Adipocyte (in vitro differentiated cells): Measurements from ENCODE around the gene UVSSA.

Experiments used
- DNase-seq: peaks from one replicate; pipeline ENCODE4 v3.0.0-alpha.2; 2015; ENCODE audit warnings: low read depth
- H3K27me3 ChIP-seq: replicated peaks from 2 replicates; pipeline ENCODE4 v1.7.0; 2013; ENCODE audit warnings: mild to moderate bottlenecking, low read length, moderate library complexity; ENCODE audit not compliant: control insufficient read depth, insufficient read depth
- H3K36me3 ChIP-seq: 2 replicates; pipeline ENCODE4 v1.7.0; 2013; ENCODE audit warnings: low read length, mild to moderate bottlenecking, moderate library complexity; ENCODE audit not compliant: control insufficient read depth, insufficient read depth, severe bottlenecking
- H3K4me1 ChIP-seq: 2 replicates; pipeline ENCODE4 v1.7.0; 2013; ENCODE audit warnings: mild to moderate bottlenecking, low read length, moderate library complexity; ENCODE audit not compliant: control insufficient read depth, insufficient read depth
- H3K4me3 ChIP-seq: 2 replicates; pipeline ENCODE4 v1.7.0; 2013; ENCODE audit warnings: mild to moderate bottlenecking, low read length, moderate library complexity
- H3K9ac ChIP-seq: 2 replicates; pipeline ENCODE4 v1.7.0; 2013; ENCODE audit warnings: mild to moderate bottlenecking, low read length, moderate library complexity
- H3K9me3 ChIP-seq: 2 replicates; pipeline ENCODE4 v1.7.0; 2013; ENCODE audit warnings: mild to moderate bottlenecking, low read length, moderate library complexity; ENCODE audit not compliant: control insufficient read depth

The UVSSA gene

DNA sequence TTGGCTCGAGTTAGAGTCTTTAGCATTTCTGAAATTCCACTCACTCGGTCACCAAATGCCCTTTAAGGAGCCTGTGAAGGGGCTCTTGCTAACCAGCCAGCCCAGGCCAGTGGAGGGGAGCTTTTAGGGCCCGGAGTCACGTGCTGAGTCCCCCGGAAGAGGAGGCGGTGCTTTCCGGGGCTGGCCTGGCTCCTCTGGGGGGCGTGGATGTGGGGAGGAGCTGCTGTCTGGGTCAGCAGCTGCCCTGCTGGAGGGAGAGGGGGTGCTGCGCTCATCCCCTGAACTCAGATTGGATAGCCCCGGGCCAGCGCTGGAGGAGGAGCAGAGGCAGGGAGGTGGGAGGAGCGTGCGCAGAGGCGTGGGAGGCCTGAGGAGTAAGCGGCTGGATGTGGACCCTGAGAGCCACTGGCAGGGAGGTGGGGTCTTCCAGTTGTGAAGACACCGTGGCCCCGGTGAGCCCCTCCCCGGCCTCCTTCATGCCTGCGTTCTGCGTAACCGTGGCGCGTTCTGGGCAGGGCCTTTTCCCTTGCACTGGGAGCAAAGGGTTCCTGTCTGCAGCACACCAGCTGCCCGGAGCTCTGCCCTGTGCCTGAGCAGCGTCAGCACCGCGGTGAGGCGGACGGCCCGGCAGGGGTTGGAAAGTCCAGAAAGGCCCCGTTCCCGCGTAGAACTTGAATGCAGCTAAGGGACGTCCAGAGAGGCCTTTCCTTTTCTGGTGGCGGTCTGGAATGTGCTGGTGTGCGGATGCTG, 37.6 kb upstream of the UVSSA start:
- peaks cover 32% of the 10 kb centered on the region for H3K4me1 ChIP-seq
- H3K36me3 ChIP-seq = peaks cover 31% of the 10 kb centered on the region
- H3K27me3 ChIP-seq = no peaks in the 10 kb centered on the region
- peak overlapping the region; percentile 82 for H3K4me3 ChIP-seq
- H3K9ac ChIP-seq = peak overlapping the region; percentile 84
- no peaks in the 10 kb centered on the region for H3K9me3 ChIP-seq
- peak; percentile 95 for DNase-seq

DNA sequence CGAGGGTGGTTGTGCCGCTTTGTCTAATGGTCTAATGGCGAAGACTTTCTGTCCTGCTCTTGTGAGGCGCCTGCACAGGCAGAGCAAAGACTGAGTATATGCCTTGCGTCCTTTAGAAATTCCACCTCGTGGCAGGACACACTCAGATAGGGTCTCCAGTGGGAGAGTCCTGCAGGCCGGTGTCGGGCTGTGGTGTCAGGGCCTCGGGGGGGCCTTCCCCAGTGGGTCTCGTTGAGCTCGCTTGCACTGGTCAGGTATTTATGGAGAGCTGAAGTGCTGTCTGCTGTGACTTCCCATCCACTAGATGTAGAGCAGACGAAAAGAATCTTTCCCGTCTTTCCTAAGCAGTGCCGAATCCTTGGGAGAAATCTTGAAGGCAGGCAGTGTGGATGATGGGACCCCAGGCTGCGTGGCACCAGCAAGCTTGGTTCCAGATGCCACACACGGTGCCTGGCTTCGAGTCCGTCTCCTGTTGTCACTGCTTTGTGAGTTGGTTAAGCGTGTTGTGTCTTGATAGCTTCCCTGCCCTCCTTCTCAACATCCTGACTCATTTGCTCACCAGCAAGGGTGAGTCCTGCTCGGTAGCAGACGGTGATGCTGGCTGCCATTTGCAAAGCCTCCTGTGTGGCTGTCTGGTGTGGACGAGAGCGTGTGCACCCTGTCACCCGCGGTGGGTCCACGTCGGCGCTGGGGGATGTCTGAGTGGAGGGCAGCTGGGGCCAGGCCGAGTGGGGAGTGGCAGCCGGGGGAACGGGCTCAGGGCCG, 36.8 kb upstream of the UVSSA start:
- peak overlapping the region; percentile 82 for H3K4me3 ChIP-seq
- peaks cover 32% of the 10 kb centered on the region for H3K4me1 ChIP-seq
- peaks cover 37% of the 10 kb centered on the region for H3K36me3 ChIP-seq
- no peaks in the 10 kb centered on the region for H3K9me3 ChIP-seq
- no peak for DNase-seq
- no peaks in the 10 kb centered on the region for H3K27me3 ChIP-seq
- H3K9ac ChIP-seq = peak overlapping the region; percentile 84

DNA sequence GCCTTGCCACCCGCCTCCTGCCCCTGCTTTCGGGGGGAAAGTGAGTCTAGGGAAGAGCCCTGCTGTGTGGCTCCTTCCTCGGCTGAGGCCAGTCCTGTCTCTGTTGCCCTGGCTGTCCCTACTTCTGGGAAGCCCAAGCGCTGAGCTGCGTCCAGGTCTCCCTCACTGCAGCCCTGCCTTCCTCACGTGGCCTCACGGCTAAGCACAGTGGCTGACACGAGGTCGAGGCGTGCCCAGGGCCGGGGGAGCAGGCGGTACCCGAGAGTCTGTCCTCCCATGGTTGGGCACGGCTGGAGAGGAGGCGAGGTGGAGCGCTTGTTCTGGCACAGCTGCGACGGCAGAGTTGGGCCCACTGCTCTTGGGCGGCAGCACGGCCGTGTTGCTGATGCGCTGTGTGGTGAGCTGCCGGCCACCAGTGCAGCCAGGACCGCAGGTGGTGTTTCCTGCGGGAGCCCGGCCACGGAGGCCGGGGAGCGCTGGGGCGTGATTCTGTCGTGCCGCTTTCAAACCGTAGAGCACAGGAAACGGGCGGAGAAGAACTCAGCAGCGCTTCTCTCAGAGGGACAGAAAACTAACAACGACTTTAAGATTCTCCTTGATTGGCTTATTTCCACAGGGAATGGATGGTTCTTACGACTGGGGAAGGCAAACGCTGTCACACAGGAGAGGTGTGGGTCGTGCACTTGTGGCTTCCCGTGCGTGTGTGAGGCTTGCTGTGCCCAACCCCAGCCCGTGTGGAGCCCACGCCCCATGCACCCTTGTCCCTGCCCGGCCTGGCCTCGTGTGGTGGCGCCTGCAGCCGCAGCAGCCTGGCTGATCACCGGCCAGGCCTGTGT, 36.0 kb upstream of the UVSSA start:
- Histone ChIP-seq H3K27me3 (no peaks in the 10 kb centered on the region), H3K4me3 (peak overlapping the region; percentile 82), H3K36me3 (peaks cover 38% of the 10 kb centered on the region), H3K4me1 (peaks cover 32% of the 10 kb centered on the region), H3K9me3 (no peaks in the 10 kb centered on the region), H3K9ac (peak overlapping the region; percentile 84)
- no peak for DNase-seq

DNA sequence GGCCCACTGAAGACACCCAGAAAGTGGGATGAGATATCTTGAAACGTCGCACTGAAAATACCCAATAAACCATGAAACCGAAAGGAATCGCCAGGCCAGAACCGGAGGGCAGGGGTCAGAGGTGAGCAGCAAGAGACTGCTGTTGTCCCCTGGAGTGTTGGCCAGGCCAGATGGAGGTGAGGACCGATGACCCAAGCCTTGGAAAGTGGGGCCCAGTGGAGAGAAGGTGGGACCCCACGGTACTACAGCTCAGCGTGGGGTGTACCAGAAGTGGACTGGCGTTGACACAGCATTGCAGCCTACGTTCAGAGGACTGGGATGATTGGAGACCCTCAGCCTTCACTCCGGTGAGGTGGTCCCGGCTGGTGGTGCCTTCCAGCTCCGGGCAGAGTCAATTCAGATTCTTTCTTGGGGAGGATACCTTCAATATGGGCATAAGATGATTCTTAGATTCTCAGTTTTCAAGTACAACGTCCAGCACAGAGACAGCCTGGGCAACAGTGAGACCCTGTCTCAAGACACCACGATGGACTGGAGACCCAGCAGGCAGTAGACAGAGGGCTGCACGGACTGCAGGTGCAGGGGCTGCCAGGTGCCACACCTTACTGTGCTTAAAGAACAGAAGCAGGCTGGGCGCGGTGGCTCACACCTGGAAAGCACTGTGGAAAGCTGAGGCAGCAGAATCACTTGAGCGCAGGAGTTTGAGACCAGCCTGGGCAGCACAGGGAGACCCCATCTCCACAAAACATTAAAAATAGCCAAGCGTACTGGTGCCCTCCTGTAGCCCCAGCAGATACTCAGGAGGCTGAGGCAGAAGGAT, 34.0 kb upstream of the UVSSA start:
- peaks cover 32% of the 10 kb centered on the region for H3K4me1 ChIP-seq
- peaks cover 51% of the 10 kb centered on the region for H3K36me3 ChIP-seq
- no peak for DNase-seq
- H3K9me3 ChIP-seq = no peaks in the 10 kb centered on the region
- H3K27me3 ChIP-seq = no peaks in the 10 kb centered on the region
- H3K4me3 ChIP-seq = no peak overlapping the region
- no peak overlapping the region for H3K9ac ChIP-seq

DNA sequence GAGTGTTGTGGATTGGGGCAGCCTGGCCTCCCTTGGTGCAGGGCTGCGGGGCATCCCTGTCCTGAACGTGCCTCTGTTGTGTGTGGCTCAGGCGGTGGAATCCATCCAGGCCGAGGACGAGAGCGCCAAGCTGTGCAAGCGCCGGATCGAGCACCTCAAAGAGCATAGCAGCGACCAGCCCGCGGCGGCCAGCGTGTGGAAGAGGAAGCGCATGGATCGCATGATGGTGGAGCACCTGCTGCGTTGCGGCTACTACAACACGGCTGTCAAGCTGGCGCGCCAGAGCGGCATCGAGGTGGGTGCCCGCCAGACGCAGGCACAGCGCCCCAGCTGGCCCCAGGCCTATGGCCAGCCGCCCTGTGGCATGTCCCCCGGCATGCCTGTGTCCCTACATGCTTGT, 31.7 kb upstream of the UVSSA start:
- Histone ChIP-seq H3K9ac (no peak overlapping the region), H3K9me3 (no peaks in the 10 kb centered on the region), H3K4me3 (no peak overlapping the region), H3K4me1 (peaks cover 19% of the 10 kb centered on the region), H3K36me3 (peaks cover 59% of the 10 kb centered on the region), H3K27me3 (no peaks in the 10 kb centered on the region)
- DNase-seq = no peak

DNA sequence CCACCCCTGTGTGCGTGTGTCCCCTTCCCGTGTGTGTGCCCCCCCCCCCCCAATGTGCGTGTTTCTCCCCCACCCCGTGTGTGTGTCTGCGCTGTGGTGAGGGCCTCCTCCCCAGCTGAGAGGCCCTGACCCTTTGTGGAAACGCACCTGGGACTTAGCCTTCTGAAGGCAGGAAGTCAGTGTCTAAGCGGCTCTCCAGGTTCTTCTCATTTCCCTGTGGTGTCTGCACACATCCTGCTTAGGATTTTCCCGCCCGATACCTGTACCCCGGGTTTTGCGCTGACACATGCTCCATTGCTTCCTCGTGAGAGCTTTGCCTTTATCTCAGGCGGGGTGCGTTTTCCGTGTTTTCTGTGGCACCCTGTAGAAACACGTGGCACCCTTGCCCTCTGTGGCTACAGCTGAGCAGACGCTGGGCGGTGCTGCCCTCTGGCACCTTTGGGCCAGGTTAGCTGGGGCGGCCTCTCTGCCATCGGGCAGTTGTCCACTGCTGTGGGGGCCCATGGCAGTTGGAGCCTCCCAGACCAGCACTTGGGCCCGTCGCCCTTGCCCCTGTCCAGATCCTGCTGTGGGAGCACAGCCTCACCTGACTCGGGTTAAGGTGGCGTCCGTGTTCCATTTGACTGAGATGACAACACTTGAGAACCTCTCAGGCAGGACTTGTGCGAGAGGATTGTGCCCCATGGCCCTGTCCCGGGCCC, 31.0 kb upstream of the UVSSA start:
- H3K27me3 ChIP-seq = no peaks in the 10 kb centered on the region
- no peak for DNase-seq
- no peak overlapping the region for H3K4me3 ChIP-seq
- H3K4me1 ChIP-seq = peaks cover 12% of the 10 kb centered on the region
- peaks cover 59% of the 10 kb centered on the region for H3K36me3 ChIP-seq
- H3K9me3 ChIP-seq = no peaks in the 10 kb centered on the region
- H3K9ac ChIP-seq = no peak overlapping the region

DNA sequence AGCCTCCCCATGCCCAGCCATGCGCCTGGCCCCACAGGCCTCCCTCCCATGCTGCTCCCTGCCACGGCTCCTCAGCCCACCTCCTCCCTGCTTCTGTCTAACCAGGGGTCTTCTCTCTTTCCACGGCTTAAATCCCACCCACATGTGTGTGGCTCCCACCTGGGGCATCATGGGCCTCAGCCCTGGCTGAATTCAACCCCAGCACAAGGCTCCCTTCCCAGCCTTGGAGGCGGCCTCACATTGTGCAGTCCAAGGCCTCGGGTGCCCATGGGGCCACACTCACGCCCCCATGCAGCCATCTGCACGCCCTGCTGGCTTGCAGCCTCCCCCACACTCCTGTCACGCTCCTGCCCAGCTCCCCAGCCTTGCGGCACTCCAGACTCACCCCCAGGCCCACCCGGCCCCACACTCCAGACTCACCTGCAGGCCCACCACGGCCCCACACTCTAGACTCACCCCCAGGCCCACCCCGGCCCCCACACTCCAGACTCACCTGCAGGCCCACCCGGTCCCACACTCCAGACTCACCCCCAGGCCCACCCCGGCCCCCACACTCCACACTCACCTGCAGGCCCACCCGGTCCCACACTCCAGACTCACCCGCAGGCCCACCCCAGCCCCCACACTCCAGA, 30.4 kb upstream of the UVSSA start:
- Histone ChIP-seq H3K27me3 (no peaks in the 10 kb centered on the region), H3K4me1 (peaks cover 6% of the 10 kb centered on the region), H3K9ac (no peak overlapping the region), H3K36me3 (peaks cover 59% of the 10 kb centered on the region), H3K4me3 (no peak overlapping the region), H3K9me3 (no peaks in the 10 kb centered on the region)
- no peak for DNase-seq

DNA sequence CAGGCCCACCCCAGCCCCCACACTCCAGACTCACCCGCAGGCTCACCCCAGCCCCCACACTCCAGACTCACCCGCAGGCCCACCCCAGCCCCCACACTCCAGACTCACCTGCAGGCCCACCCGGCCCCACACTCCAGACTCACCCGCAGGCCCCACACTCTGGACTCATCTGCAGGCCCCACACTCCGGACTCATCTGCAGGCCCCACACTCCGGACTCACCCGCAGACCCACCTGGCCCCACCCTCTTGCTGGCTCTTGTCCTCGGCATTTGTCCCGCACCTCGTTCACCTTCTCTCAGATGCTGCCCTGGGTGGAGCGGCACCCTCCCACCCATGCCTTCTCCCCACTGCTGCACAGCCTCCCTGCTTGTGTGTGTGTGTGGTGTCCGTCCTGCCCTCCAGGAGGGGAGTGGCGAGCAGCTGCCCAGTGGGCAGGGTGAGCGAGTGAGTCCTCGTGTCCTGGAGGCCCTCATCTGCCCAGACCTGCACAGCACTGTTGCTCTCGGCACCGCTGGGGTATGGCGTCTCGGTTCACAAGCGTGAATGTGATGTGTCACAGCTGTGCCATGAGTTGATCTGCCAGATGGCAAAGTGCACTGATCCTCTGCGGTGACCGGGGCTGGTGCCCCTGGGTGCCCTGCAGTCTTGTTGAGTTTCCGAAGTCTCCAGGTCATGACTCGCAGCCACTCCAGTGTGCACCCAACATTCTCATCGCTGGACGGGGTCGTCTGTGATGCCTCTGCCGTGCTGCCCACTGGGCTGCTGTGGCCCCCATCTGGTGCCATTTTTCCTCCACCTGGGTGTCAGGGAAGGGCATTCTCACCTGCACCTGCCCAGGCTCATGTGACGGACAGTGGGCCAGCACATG, 29.6 kb upstream of the UVSSA start:
- Histone ChIP-seq H3K36me3 (peaks cover 64% of the 10 kb centered on the region), H3K4me3 (no peak overlapping the region), H3K9me3 (no peaks in the 10 kb centered on the region), H3K27me3 (no peaks in the 10 kb centered on the region), H3K4me1 (peaks cover 3% of the 10 kb centered on the region), H3K9ac (no peak overlapping the region)
- DNase-seq = no peak

DNA sequence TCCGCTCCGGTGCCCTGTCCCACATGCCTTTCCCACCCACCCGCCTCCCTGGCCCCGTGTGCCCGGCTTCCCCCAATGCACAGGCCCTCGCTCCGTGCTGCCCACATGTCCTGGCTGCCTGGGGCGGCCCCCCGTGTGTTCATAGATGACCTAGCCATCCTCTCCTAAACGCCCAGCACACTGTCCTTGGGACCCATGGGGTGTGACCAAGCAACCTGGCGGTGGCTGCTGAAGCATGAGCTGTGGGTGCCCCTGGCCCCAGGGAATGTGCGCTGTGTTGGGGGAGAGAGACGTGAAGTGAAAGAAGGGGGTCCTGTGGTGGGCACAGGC, 29.0 kb upstream of the UVSSA start:
- Histone ChIP-seq H3K9ac (no peak overlapping the region), H3K36me3 (peaks cover 61% of the 10 kb centered on the region), H3K27me3 (no peaks in the 10 kb centered on the region), H3K9me3 (no peaks in the 10 kb centered on the region), H3K4me3 (no peak overlapping the region), H3K4me1 (peaks cover 3% of the 10 kb centered on the region)
- no peak for DNase-seq
